RWPE1 (cell line): ENCODE measurements around the gene ELMO3.
A peak's percentile ranks its signal among the peaks of the same experiment; 100 is the strongest.

Experiments
- CTCF ChIA-PET: fragments of 350-600 bp; sonication (Branson Sonifier 250); formaldehyde crosslinking; extraction: SDS; loops from one replicate; lab custom pipeline; 2021; lab: Yijun Ruan, JAX
- POLR2A ChIA-PET: fragments of 400-600 bp; formaldehyde crosslinking; extraction: SDS; loops from one replicate; lab custom pipeline; 2020; ENCODE audit warnings: antibody characterized with exemption; ENCODE audit not compliant: low non-redundant PET; lab: Yijun Ruan, JAX
- DNase-seq: peaks from one replicate; pipeline ENCODE4 v3.0.0; 2012; ENCODE audit warnings: low spot score
- H3K27ac ChIP-seq: fragments of 450-650 bp; 2 replicates; pipeline ENCODE4 v1.5.1; 2017
- CTCF ChIP-seq: fragments of 450-650 bp; conservative IDR thresholded peaks from 2 replicates; pipeline ENCODE4 v1.5.1; 2017; ENCODE audit warnings: low read depth, mild to moderate bottlenecking

ELMO3 gene

GRCh38 chr16:67226295-67226803, 27.4 kb downstream of the ELMO3 start:
- peak overlapping the region; percentile 74 for H3K27ac ChIP-seq

GRCh38 chr16:67226804-67227566, 28.1 kb downstream of the ELMO3 start, which contains the start of gene TMEM208:
TSS of gene TMEM208 (plus strand) at chr16:67227130. CDS start at chr16:67227219, 89 bp downstream.
- H3K27ac ChIP-seq: peak within 1 kb of the TSS; percentile 74
- 0 out of 2 replicates have a peak, but pooled peaks have one; percentile 9 for TF ChIP-seq CTCF
- CTCF ChIA-PET: interaction anchor here (0.9 to 2.5 kb wide), 3 partner anchors 11 to 42 kb away, joined by 3 to 14 read pairs (median 4); partner anchors contain the start of gene ELMO3
- POLR2A ChIA-PET: interaction anchor here (0.7 to 1.2 kb wide), 2 partner anchors 9 to 19 kb away, joined by 3 to 11 read pairs; no protein-coding TSS in a partner anchor
- DNase-seq: peak; percentile 92

More at GRCh38 chr16:67226295-67226803, 27.4 kb downstream of the ELMO3 start:
- no peak for DNase-seq
- CTCF ChIA-PET: interaction anchor here (1.6 to 2.5 kb wide), 2 partner anchors 28 to 41 kb away, joined by 4 to 14 read pairs; partner anchors contain the start of gene ELMO3
- TF ChIP-seq CTCF: no peak
- POLR2A ChIA-PET: interaction anchor here (1.2 kb wide), 1 partner anchor 20 kb away, joined by 11 read pairs; no protein-coding TSS in a partner anchor

GRCh38 chr16:67227567-67227921, 28.6 kb downstream of the ELMO3 start:
- POLR2A ChIA-PET: interaction anchor here (0.7 to 1.2 kb wide), 2 partner anchors 9 to 19 kb away, joined by 3 to 11 read pairs; no protein-coding TSS in a partner anchor
- CTCF ChIA-PET: interaction anchor here (0.9 to 2.5 kb wide), 2 partner anchors 10 to 29 kb away, joined by 3 to 14 read pairs; partner anchors contain the start of gene ELMO3
- peak overlapping the region; percentile 74 for H3K27ac ChIP-seq
- no peak for DNase-seq
- no peak for TF ChIP-seq CTCF

GRCh38 chr16:67228034-67228785, 29.3 kb downstream of the ELMO3 start:
- TF ChIP-seq CTCF: no peak
- POLR2A ChIA-PET: interaction anchor here (0.8 to 1.2 kb wide), 2 partner anchors 16 to 20 kb away, joined by 3 to 4 read pairs; no protein-coding TSS in a partner anchor
- CTCF ChIA-PET: interaction anchor here (0.8 to 2.5 kb wide), 3 partner anchors 18 to 30 kb away, joined by 3 to 14 read pairs (median 3); partner anchors contain the start of gene ELMO3

GRCh38 chr16:67228905-67229304, 30.0 kb downstream of the ELMO3 start:
- no peak for DNase-seq
- ChIA-PET POLR2A (interaction anchor here (0.8 to 1.2 kb wide), 2 partner anchors 15 to 21 kb away, joined by 3 to 4 read pairs; no protein-coding TSS in a partner anchor), CTCF (interaction anchor here (1.2 kb wide), 1 partner anchor 30 kb away, joined by 3 read pairs; the partner anchor contains the start of gene ELMO3)
- no peak overlapping the region for H3K27ac ChIP-seq
- no peak for TF ChIP-seq CTCF

More at GRCh38 chr16:67228034-67228785, 29.3 kb downstream of the ELMO3 start:
- no peak overlapping the region for H3K27ac ChIP-seq
- DNase-seq: no peak
